Stimulated activated CD4-positive, alpha-beta T cell treated with anti-CD3 and anti-CD28 coated beads, Interleukin-15, amount 100 ng/mL, for 48 hours (primary cell): ENCODE data around the gene ZIC5.

Experiments
- DNase-seq, 2 donors: peaks; one replicate each; pipeline ENCODE4 v3.0.0-alpha.2; 2020; ENCODE audit warnings: low read depth in 2 of 2

ZIC5 gene

GRCh38 chr13:99971576-99972189 is at the start of gene ZIC5:
Gene ZIC5 (minus strand): TSS chr13:99971767. CDS start chr13:99971603, 164 bp downstream.
- DNase-seq: no peak

GRCh38 chr13:100019780-100020356 is 48.3 kb upstream of the ZIC5 start:
- no peak for DNase-seq

DNA sequence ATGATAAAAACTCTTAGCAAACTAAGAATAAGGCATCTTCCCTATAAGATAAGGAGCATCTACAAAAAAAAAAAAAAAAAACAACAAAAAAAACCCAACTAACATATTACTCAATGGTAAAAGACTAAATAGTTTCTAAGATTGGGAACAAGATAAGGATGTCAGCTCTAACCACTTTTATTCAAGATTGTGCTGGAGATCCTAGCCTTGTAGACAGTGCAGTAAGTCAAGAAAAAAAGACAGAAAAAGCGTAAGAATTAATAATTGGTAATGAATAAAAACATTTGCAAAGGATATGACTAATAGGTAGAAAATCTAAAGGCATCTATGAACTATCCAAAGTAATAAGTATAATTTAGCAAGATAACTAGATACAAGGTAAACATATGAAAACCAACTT is 43.1 kb upstream of the ZIC5 start:
- no peak for DNase-seq

DNA sequence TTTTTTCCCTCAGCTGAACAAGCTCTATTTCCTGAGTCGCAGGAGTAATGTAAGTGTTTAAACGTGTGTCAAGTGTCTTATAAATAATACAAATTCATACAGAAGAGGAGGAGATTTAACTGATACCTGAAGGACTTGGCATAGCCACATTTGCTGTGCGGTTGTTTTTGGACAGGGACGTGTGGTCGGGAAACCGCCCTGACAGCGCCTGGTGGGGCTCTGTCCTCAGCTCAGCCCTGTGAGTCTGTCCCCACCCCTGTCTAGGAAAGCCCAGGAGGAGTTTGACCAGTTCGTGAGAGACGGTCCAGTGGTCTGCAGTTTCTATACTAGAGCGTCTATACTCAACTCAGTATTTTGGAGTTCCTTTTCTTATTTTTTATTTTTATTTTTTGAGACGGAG is 26.7 kb upstream of the ZIC5 start:
- DNase-seq: no peak

- DNase-seq: no peak
These were observed 26.2 kb upstream of the ZIC5 start for GRCh38 chr13:99997702-99998214.

DNA sequence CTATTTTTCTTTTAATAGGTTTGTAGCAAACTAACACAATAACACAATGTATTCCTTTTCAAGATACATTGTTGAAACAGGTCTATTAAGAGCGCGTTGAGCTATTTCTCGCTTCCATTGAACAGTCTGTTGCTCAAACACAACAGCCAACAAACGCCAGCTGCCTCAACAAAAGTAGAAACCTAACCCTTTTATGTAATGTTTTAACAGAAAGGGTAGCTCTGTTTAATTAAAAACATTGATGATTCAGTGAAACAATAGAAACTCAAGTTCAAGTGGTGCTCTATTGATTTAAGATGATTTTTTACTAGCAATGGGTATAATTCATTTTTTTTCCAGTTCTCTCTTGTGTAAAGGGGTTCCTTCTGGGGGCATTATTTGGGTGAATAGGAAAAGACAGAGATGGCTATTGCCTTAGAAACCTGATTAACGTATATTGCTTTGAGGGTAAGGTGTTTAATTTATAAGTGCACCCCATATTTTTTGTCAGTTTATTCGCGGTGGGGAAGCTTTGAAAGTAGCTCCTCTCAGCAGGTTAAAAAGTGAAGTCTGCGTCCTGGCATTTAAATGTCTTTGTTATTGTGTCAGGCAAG is 24.9 kb upstream of the ZIC5 start:
- no peak for DNase-seq

DNA sequence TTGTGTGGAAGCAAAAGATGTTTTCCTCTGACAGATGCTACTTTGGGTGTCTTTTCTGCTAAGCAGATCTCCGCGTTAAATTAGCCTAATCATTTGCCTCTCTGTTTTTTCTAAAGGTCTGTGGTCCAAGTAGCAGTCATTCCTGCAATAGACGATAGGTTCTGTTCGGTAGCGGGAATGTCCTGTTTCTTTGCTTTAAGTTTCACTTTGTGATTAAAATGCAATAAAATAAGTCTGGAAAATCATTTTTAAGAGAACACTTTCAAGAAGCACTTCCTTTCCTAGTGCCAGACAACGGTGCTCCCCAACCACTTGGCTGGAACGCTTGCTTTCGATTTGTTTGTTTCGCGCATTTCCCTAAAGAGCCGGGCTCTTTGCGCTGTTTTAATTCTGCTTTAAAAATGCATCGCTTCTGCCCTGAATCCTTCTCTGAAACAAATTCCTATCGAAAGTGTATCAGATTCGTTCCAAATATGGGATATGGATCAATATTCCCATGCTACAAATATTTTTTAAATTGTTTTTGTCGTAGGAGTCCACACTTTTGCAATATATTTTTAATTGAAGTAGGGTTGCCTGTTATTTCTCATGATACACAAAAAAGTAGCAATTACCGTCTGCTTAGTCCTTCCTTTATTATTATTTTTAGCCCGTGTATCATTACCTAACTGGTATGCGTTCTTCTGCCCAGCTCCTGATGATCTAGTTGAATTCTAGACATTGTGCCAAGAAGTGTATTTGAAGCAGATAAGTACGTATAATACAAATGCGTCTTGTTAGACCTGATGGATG is 24.2 kb upstream of the ZIC5 start:
- no peak for DNase-seq

- no peak for DNase-seq
These were observed 23.6 kb upstream of the ZIC5 start for GRCh38 chr13:99995104-99995588.

DNA sequence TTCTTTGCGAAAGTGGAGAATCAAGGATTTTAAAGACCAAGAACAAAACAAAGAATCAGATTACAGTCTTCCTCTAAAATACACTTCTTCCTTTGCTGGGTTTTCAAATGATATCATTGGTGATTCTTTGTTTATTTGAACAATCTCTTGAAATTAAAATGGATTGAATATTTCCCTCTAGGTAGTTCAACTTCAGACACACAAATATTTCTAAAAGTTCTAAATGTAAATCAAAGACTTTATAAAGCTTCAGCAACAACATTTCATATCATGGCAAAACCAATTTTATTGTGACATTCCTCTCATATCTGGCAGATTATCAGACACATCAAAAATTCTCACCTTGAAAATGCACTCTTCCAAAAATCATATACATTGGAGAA is 23.1 kb upstream of the ZIC5 start:
- no peak for DNase-seq

- no peak for DNase-seq
These were observed 22.4 kb upstream of the ZIC5 start for GRCh38 chr13:99993660-99994637.

DNA sequence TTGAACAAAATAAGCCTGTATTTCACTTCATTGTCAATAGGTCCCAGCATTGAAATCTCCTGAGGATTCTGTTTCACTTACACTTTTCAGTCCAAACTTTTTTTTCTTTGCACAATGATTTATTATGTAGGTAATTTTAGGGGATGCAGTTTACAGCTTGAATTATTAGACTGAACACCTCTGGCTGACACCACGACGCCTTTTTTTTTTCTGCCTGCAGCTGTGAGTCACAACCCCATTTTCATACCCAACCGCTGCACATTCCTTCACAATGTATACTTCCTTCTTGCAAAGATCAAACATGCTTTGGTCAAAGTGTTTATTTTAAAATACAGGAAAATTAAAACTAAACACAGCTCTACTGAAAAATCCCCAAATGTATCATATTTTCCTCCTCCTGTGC is 21.4 kb upstream of the ZIC5 start:
- no peak for DNase-seq

- no peak for DNase-seq
These were observed 20.5 kb upstream of the ZIC5 start for GRCh38 chr13:99991828-99992775.

GRCh38 chr13:99991013-99991827 is 19.7 kb upstream of the ZIC5 start:
- no peak for DNase-seq

DNA sequence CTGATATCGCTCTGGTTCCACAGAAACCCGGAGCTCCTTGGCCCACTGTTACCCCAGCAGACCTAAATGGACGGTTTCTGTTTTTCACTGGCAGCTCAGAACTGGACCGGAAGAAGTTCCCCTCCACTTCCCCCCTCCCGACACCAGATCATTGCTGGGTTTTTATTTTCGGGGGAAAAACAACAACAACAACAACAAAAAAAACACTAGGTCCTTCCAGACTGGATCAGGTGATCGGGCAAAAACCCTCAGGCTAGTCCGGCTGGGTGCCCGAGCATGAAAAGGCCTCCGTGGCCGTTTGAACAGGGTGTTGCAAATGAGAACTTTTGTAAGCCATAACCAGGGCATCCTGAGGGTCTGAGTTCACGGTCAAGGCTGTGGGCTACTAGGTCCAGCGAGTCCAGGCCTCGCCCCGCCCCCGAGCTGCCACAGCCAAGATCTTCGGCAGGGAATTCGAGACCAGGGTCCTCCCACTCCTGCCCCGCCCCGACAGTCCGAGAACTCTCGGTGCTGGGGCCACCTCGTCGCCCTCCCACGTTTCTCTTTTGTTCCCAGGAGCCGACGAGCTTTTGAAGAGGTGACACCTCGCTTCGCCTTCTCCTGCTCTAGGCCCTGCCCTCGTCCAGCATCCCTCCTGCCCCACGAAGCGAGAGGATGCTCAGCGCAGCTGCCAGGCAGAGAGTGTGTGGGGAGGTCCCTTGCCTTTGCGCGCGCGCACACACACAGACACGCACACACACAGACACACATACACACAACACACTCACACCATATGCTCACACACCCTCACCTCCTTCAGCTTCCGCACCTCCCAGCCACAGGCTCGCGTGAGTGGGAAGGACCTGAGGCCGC is 18.8 kb upstream of the ZIC5 start:
- no peak for DNase-seq

- DNase-seq: no peak
These were observed 17.9 kb upstream of the ZIC5 start for GRCh38 chr13:99989276-99990125.

DNA sequence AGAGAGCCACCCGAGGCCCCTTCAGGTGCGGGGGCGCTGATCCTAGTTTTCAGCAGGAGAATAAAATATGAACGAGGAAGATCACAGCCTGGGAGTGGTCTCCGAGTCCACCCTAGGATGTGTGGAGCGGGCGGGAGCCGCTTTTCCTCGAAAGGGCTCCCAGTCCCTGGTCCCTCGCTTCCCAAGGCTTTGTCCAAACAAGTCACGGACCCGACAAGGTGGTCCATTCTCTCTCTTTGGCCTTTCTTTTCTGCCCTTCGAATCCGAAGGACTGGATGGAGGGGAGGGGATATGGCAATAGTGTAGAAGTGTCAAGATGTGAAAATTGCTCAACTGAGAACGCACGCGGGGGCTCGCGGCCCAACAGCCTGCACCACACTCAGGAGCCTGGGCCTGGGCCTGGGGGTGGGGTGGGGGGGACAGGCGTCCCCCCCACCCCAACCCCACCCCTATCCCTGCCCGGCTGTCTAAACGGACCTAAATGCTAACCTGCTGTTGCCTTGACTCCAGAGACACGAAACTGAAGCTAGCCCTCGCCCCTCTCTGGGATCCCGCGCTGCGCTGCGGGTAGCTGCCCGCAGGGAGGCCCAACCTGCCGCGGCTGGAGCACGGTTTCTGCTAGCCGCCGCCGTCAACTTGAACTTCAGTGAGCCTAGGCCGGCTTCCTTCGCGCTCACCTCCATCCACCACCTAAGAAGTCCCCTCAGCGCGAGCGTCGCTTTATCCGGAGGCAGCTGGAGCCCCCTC is 17.1 kb upstream of the ZIC5 start:
- no peak for DNase-seq
